Measurements from ENCODE around the gene PRDM2.

The PRDM2 gene

GRCh38 chr1:13735168-13735930 is 35.4 kb downstream of the PRDM2 start:
- TF ChIP-seq ZNF274 (IDR thresholded peaks at IDR 0.05; ENCODE audit: low read depth, low read length), result no peak
- H3K4me3 ChIP-seq (ENCODE audit: low read length), result no peak overlapping the region

- no peak for TF ChIP-seq ZNF274 (IDR thresholded peaks at IDR 0.05; ENCODE audit: low read depth, low read length)
Measured at GRCh38 chr1:13737398-13737797, 37.4 kb downstream of the PRDM2 start.

GRCh38 chr1:13746342-13746741 is 46.4 kb downstream of the PRDM2 start:
- H3K4me3 ChIP-seq (ENCODE audit: low read length), result no peak overlapping the region
- TF ChIP-seq ZNF274 (IDR thresholded peaks at IDR 0.05; ENCODE audit: low read depth, low read length), result no peak

More at GRCh38 chr1:13737398-13737797, 37.4 kb downstream of the PRDM2 start:
- no peak overlapping the region for H3K4me3 ChIP-seq (ENCODE audit: low read length)

GRCh38 chr1:13748610-13749505 is 48.9 kb downstream of the PRDM2 start:
- no peak for TF ChIP-seq ZNF274 (IDR thresholded peaks at IDR 0.05; ENCODE audit: low read depth, low read length)
- H3K4me3 ChIP-seq (ENCODE audit: low read length), result peak overlapping the region; percentile 98

- H3K4me3 ChIP-seq (ENCODE audit: low read length), result peak overlapping the region; percentile 98
- no peak for TF ChIP-seq ZNF274 (IDR thresholded peaks at IDR 0.05; ENCODE audit: low read depth, low read length)
Measured at GRCh38 chr1:13749543-13750341, 49.8 kb downstream of the PRDM2 start.

GRCh38 chr1:13751458-13751871 is 51.5 kb downstream of the PRDM2 start:
- peak overlapping the region; percentile 98 for H3K4me3 ChIP-seq (ENCODE audit: low read length)
- no peak for TF ChIP-seq ZNF274 (IDR thresholded peaks at IDR 0.05; ENCODE audit: low read depth, low read length)

- TF ChIP-seq ZNF274 (IDR thresholded peaks at IDR 0.05; ENCODE audit: low read depth, low read length), result no peak
- H3K4me3 ChIP-seq (ENCODE audit: low read length), result peak overlapping the region; percentile 98
Measured at GRCh38 chr1:13751985-13752384, 52.0 kb downstream of the PRDM2 start.

- TF ChIP-seq ZNF274 (IDR thresholded peaks at IDR 0.05; ENCODE audit: low read depth, low read length), result no peak
- H3K4me3 ChIP-seq (ENCODE audit: low read length), result peak overlapping the region; percentile 28; the same call in 1 of the 2 replicates
Measured at GRCh38 chr1:13752852-13753251, 52.9 kb downstream of the PRDM2 start.

GRCh38 chr1:13753636-13754402 is 53.8 kb downstream of the PRDM2 start:
- TF ChIP-seq ZNF274 (IDR thresholded peaks at IDR 0.05; ENCODE audit: low read depth, low read length), result no peak
- H3K4me3 ChIP-seq (ENCODE audit: low read length), result peak overlapping the region; percentile 57; the same call in 1 of the 2 replicates

- H3K4me3 ChIP-seq (ENCODE audit: low read length), result peak overlapping the region; percentile 57; the same call in 1 of the 2 replicates
- TF ChIP-seq ZNF274 (IDR thresholded peaks at IDR 0.05; ENCODE audit: low read depth, low read length), result no peak
Measured at GRCh38 chr1:13754510-13755103, 54.6 kb downstream of the PRDM2 start.

GRCh38 chr1:13756557-13757315 is 56.7 kb downstream of the PRDM2 start:
- no peak for TF ChIP-seq ZNF274 (IDR thresholded peaks at IDR 0.05; ENCODE audit: low read depth, low read length)
- no peak overlapping the region for H3K4me3 ChIP-seq (ENCODE audit: low read length)

- H3K4me3 ChIP-seq (ENCODE audit: low read length), result no peak overlapping the region; the same call in 1 of the 2 replicates
- TF ChIP-seq ZNF274 (IDR thresholded peaks at IDR 0.05; ENCODE audit: low read depth, low read length), result no peak
Measured at GRCh38 chr1:13757693-13758092, 57.7 kb downstream of the PRDM2 start.

Data from GM08714 (cell line).